WERI-Rb-1 (cell line): Measurements from ENCODE around the gene RCN2.

Experiments used
- DNase-seq: peaks from one replicate; pipeline ENCODE4 v3.0.0-alpha.2; 2020
- H3K27ac ChIP-seq: fragments of 250-450 bp; sonication (Bioruptor Pico); 2 replicates; pipeline ENCODE4 v1.5.1; 2020; ENCODE audit warnings: mild to moderate bottlenecking, moderate library complexity
- H3K27me3 ChIP-seq: fragments of 250-450 bp; sonication (Bioruptor Pico); 2 replicates; pipeline ENCODE4 v1.5.1; 2021; ENCODE audit warnings: mild to moderate bottlenecking, low read depth, moderate library complexity; ENCODE audit not compliant: insufficient read depth, severe bottlenecking
- H3K36me3 ChIP-seq: fragments of 250-450 bp; sonication (Bioruptor Pico); 2 replicates; pipeline ENCODE4 v1.5.1; 2020; ENCODE audit warnings: mild to moderate bottlenecking, moderate library complexity
- H3K4me3 ChIP-seq: 2 replicates; pipeline ENCODE4 v1.5.1; 2011; ENCODE audit warnings: low read depth, mild to moderate bottlenecking, control low read depth, low read length
- H3K9me3 ChIP-seq: fragments of 250-450 bp; sonication (Bioruptor Pico); 2 replicates; pipeline ENCODE4 v1.5.1; 2021; ENCODE audit warnings: mild to moderate bottlenecking, moderate library complexity; ENCODE audit not compliant: severe bottlenecking
- CTCF ChIP-seq: IDR thresholded peaks from 2 replicates; pipeline ENCODE4 v1.5.1; 2011; ENCODE audit warnings: low read depth, mild to moderate bottlenecking, control low read depth, inconsistent platforms, low read length

The RCN2 gene

GRCh38 chr15:76941636-76942035 is 10.1 kb downstream of the RCN2 start:
- no peak for TF ChIP-seq CTCF
- Histone ChIP-seq H3K4me3 (no peak overlapping the region), H3K36me3 (peaks cover 62% of the 10 kb centered on the region), H3K27ac (no peak overlapping the region), H3K9me3 (no peaks in the 10 kb centered on the region), H3K27me3 (no peaks in the 10 kb centered on the region)
- no peak for DNase-seq

GRCh38 chr15:76942331-76942730 is 10.8 kb downstream of the RCN2 start:
- TF ChIP-seq CTCF, result no peak
- H3K9me3 ChIP-seq, result no peaks in the 10 kb centered on the region
- peaks cover 57% of the 10 kb centered on the region for H3K36me3 ChIP-seq
- no peak for DNase-seq
- H3K27ac ChIP-seq, result no peak overlapping the region
- H3K4me3 ChIP-seq, result no peak overlapping the region
- no peaks in the 10 kb centered on the region for H3K27me3 ChIP-seq

- TF ChIP-seq CTCF, result no peak
- Histone ChIP-seq H3K36me3 (peaks cover 64% of the 10 kb centered on the region), H3K4me3 (no peak overlapping the region), H3K27me3 (no peaks in the 10 kb centered on the region), H3K9me3 (no peaks in the 10 kb centered on the region), H3K27ac (no peak overlapping the region)
- no peak for DNase-seq
Observed at GRCh38 chr15:76945494-76946093, 14.0 kb downstream of the RCN2 start.

GRCh38 chr15:76947454-76947853 is 15.9 kb downstream of the RCN2 start:
- Histone ChIP-seq H3K4me3 (no peak overlapping the region), H3K27me3 (no peaks in the 10 kb centered on the region), H3K27ac (no peak overlapping the region), H3K9me3 (no peaks in the 10 kb centered on the region), H3K36me3 (peaks cover 60% of the 10 kb centered on the region)
- DNase-seq, result no peak
- TF ChIP-seq CTCF, result no peak

GRCh38 chr15:76951220-76951619 is 19.7 kb downstream of the RCN2 start:
- TF ChIP-seq CTCF, result no peak
- no peak for DNase-seq
- no peaks in the 10 kb centered on the region for H3K9me3 ChIP-seq

GRCh38 chr15:76953913-76954312 is 22.4 kb downstream of the RCN2 start:
- DNase-seq, result no peak

More at GRCh38 chr15:76951220-76951619, 19.7 kb downstream of the RCN2 start:
- Histone ChIP-seq H3K36me3 (peaks cover 30% of the 10 kb centered on the region), H3K27me3 (no peaks in the 10 kb centered on the region), H3K4me3 (no peak overlapping the region), H3K27ac (no peak overlapping the region)

More at GRCh38 chr15:76953913-76954312, 22.4 kb downstream of the RCN2 start:
- Histone ChIP-seq H3K9me3 (no peaks in the 10 kb centered on the region), H3K27ac (no peak overlapping the region), H3K36me3 (peaks cover 14% of the 10 kb centered on the region), H3K4me3 (no peak overlapping the region), H3K27me3 (no peaks in the 10 kb centered on the region)
- no peak for TF ChIP-seq CTCF
